GM06990 (cell line): Measurements from ENCODE around the gene KISS1.

Experiments used
- DNase-seq: peaks from one replicate; pipeline ENCODE4 v3.0.0-alpha.2; 2011; ENCODE audit not compliant: insufficient read length; ENCODE audit errors: extremely low read depth
- H3K27me3 ChIP-seq: replicated peaks from 2 replicates; pipeline ENCODE4 v1.6.0; 2011; ENCODE audit warnings: low read length; ENCODE audit not compliant: control insufficient read depth, insufficient read depth
- H3K36me3 ChIP-seq: 2 replicates; pipeline ENCODE4 v1.5.1; 2011; ENCODE audit warnings: low read length; ENCODE audit not compliant: control insufficient read depth, insufficient read depth
- H3K4me3 ChIP-seq: replicated peaks from 2 replicates; pipeline ENCODE4 v1.5.1; 2011; ENCODE audit warnings: low read depth, mild to moderate bottlenecking, control low read depth, low read length
- CTCF ChIP-seq: IDR thresholded peaks from 2 replicates; pipeline ENCODE4 v1.5.1; 2011; ENCODE audit warnings: low read length, control low read depth, mild to moderate bottlenecking, inconsistent platforms; ENCODE audit not compliant: insufficient read depth, poor library complexity, severe bottlenecking

Gene KISS1

DNA sequence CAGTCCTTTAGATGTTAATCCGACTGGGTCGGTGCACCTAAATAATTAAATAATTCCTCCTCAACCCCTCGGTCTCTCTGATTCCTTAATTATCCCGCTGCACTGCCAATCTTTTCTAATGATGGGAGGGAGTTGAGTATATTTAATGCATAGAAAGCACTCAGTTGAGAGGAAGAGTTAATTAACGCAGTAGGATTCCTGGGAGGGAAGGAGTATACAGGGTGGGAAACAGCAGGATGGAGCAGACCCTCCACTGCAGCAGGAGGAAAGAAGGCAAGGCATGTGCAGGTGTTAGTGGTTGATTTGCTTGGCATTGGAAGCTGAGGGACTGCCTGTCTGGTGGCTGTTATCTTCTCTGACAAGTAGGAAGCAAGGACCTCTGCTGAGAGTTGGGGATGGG lies 20.2 kb downstream of the KISS1 start:
- H3K36me3 ChIP-seq = no peaks in the 10 kb centered on the region
- no peak overlapping the region for H3K4me3 ChIP-seq
- DNase-seq = no peak
- no peak for TF ChIP-seq CTCF
- H3K27me3 ChIP-seq = no peaks in the 10 kb centered on the region; the same call in 1 of the 2 replicates

DNA sequence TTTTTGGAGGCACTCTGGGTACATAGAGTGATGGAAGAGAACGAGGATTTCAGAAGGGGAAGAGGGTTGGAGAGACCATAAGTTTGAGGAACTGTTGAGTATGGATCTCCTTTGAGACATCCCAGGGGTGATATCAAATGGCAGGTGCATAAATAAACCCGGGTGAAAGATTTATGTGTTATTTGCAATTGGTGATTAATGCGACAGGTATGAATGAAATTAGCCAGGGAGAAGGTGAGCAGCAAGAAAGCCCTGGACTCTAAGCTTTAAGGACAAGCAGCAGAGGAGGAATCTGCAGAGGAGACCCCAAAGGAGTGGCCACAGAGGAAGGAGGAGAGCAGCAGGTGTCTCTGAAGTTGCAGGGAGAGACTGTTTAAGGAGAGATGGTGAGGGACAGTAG lies 21.3 kb downstream of the KISS1 start:
- H3K4me3 ChIP-seq = no peak overlapping the region
- TF ChIP-seq CTCF = no peak
- no peaks in the 10 kb centered on the region for H3K36me3 ChIP-seq
- no peak for DNase-seq
- no peaks in the 10 kb centered on the region for H3K27me3 ChIP-seq

DNA sequence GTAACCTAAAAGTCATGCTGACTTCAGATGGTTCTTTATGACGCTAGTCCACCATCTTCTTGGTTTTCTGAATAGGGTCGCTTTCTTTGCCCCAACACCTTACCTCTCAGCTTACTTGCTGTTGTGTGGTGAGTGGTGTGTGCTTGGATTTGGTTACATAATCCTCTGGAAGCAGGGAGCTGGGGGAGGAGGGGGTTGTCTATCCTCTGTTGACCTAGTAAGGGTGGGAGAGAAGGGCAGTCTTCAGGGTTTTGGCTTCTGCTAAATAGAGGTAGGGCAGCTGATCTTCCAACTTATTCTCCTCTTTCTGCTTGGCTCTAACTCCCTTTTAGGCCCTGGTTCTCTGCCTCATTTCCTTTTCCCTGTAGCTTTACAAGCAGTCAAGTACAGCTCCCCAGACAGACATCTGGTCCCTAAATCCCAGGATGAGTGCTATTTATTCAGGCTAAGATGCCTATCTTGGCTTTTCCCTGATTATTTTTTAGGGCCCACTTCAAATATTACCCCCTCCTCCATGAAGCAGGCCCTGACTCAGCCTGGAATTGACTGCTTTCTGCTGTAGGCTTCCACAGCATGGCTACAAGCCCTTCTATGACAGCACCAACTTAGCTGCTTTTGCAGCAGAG lies 23.8 kb downstream of the KISS1 start:
- no peaks in the 10 kb centered on the region for H3K36me3 ChIP-seq
- H3K27me3 ChIP-seq = no peaks in the 10 kb centered on the region
- TF ChIP-seq CTCF = no peak
- H3K4me3 ChIP-seq = no peak overlapping the region
- DNase-seq = no peak

DNA sequence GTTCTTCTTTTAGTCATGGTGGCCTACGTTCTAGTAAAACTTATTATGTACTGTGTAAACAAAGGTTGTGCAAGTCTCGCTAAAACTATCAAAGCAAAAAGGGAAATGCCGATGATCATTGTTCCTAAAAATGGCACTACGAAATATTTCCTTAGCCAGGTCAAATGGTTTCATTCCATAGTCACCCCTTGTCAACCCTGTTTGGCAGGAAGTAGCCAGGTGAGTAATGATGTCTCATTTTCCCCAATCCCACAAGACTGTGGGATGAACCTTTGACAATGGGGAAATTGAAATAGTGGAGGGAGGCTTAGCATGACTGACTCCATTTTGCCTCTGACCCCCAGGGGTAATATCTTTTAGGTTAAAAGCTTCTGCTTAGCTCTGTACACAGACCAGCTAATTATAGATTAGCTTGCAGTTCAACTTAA lies 24.5 kb downstream of the KISS1 start:
- Histone ChIP-seq H3K27me3 (no peaks in the 10 kb centered on the region), H3K36me3 (no peaks in the 10 kb centered on the region), H3K4me3 (no peak overlapping the region)
- no peak for DNase-seq
- no peak for TF ChIP-seq CTCF

GRCh38 chr1:204170494-204171155 lies 25.7 kb downstream of the KISS1 start:
- Histone ChIP-seq H3K4me3 (no peak overlapping the region), H3K27me3 (no peaks in the 10 kb centered on the region; the same call in 1 of the 2 replicates), H3K36me3 (no peaks in the 10 kb centered on the region)
- no peak for DNase-seq
- no peak for TF ChIP-seq CTCF
